HL-60 (cell line): ENCODE results near the gene CFAP100.

ENCODE experiments used
- CTCF ChIP-seq: IDR thresholded peaks from one replicate; pipeline ENCODE4 v1.5.1; 2011; ENCODE audit warnings: low read length, control low read depth, inconsistent platforms; ENCODE audit not compliant: insufficient read depth
- GABPA ChIP-seq: IDR thresholded peaks from 2 replicates; pipeline ENCODE4 v1.6.1; 2012; ENCODE audit warnings: low read depth
- POLR2AphosphoS5 ChIP-seq: IDR thresholded peaks from 2 replicates; pipeline ENCODE4 v1.6.1; 2012; ENCODE audit warnings: low read depth
- REST ChIP-seq: IDR thresholded peaks from 2 replicates; pipeline ENCODE4 v1.6.1; 2012; ENCODE audit warnings: low read depth; ENCODE audit not compliant: insufficient replicate concordance

- TF ChIP-seq CTCF = no peak
- TF ChIP-seq REST = no peak
- TF ChIP-seq POLR2AphosphoS5 = no peak
- no peak for TF ChIP-seq GABPA
Observed at GRCh38 chr3:126350502-126351085, 44.1 kb upstream of the CFAP100 start.
